ENCODE data around the gene CNPY1. TPM values are rescaled to one million over a fixed set of nuclear protein-coding genes. Genes with fewer than 3 reads are reported as not detected.

CNPY1 gene
- total and polyA plus RNA-seq, 9 donors, result 0.05 TPM; not detected in 8

GRCh38 chr7:155578016-155578415 lies 31.7 kb upstream of the CNPY1 start:
- 87 to 93% (median 93%) methylated on average over 10 to 13 of the region's 13 CpGs for WGBS, 3 donors
- intact Hi-C loops (cut with DNase I), result no loop called here
- no peak for DNase-seq
- Histone ChIP-seq H3K4me1 (ENCODE audit: insufficient read depth) (no peaks in the 10 kb centered on the region), H3K27ac (no peak overlapping the region), H3K4me3 (no peak overlapping the region), H3K36me3 (no peaks in the 10 kb centered on the region), H3K27me3 (no peaks in the 10 kb centered on the region), H3K9me3 (no peaks in the 10 kb centered on the region)
- no peak for TF ChIP-seq EP300 (IDR thresholded peaks at IDR 0.05)
- TF ChIP-seq CTCF (IDR thresholded peaks at IDR 0.05), result no peak
- TF ChIP-seq POLR2A (IDR thresholded peaks at IDR 0.05), result no peak

- Histone ChIP-seq H3K4me3 (no peak overlapping the region), H3K27me3 (no peaks in the 10 kb centered on the region), H3K27ac (no peak overlapping the region), H3K9me3 (no peaks in the 10 kb centered on the region), H3K36me3 (no peaks in the 10 kb centered on the region), H3K4me1 (ENCODE audit: insufficient read depth) (no peaks in the 10 kb centered on the region)
- DNase-seq, result no peak
- intact Hi-C loops (cut with DNase I), result no loop called here
- TF ChIP-seq CTCF (IDR thresholded peaks at IDR 0.05) (no peak), POLR2A (IDR thresholded peaks at IDR 0.05) (no peak), EP300 (IDR thresholded peaks at IDR 0.05) (no peak)
- WGBS, 3 donors, result 79 to 87% (median 80%) methylated on average over 16 of the region's 16 CpGs
Observed at GRCh38 chr7:155577509-155577905, 31.1 kb upstream of the CNPY1 start.

GRCh38 chr7:155576900-155577508 lies 30.6 kb upstream of the CNPY1 start:
- Histone ChIP-seq H3K9me3 (no peaks in the 10 kb centered on the region), H3K4me3 (no peak overlapping the region), H3K36me3 (no peaks in the 10 kb centered on the region), H3K27me3 (no peaks in the 10 kb centered on the region), H3K27ac (no peak overlapping the region), H3K4me1 (ENCODE audit: insufficient read depth) (no peaks in the 10 kb centered on the region)
- intact Hi-C loops (cut with DNase I), result no loop called here
- TF ChIP-seq EP300 (IDR thresholded peaks at IDR 0.05) (no peak), POLR2A (IDR thresholded peaks at IDR 0.05) (no peak), CTCF (IDR thresholded peaks at IDR 0.05) (no peak)
- 79 to 92% (median 85%) methylated on average over 17 of the region's 17 CpGs for WGBS, 3 donors
- DNase-seq, result no peak

- TF ChIP-seq POLR2A (IDR thresholded peaks at IDR 0.05) (no peak), CTCF (IDR thresholded peaks at IDR 0.05) (no peak)
- H3K4me1 ChIP-seq (ENCODE audit: insufficient read depth), result no peaks in the 10 kb centered on the region
- intact Hi-C loops (cut with DNase I), result no loop called here
- no peaks in the 10 kb centered on the region for H3K36me3 ChIP-seq
- DNase-seq, result no peak
- H3K4me3 ChIP-seq, result no peak overlapping the region
- 75 to 85% (median 84%) methylated on average over 20 of the region's 20 CpGs for WGBS, 3 donors
- H3K27ac ChIP-seq, result no peak overlapping the region
- H3K27me3 ChIP-seq, result no peaks in the 10 kb centered on the region
- no peaks in the 10 kb centered on the region for H3K9me3 ChIP-seq
Observed at GRCh38 chr7:155576416-155576815, 30.1 kb upstream of the CNPY1 start.
